HUES48 (cell line): ENCODE results near the gene RAB27A.
A peak's percentile ranks its signal among the peaks of the same experiment; 100 is the strongest.

Experiments
- H3K27ac ChIP-seq: one replicate; pipeline ENCODE4 v1.7.0; 2013; ENCODE audit warnings: low read depth, low read length, inconsistent platforms
- H3K27me3 ChIP-seq: 2 replicates; pipeline ENCODE4 v1.6.1; 2013; ENCODE audit warnings: mild to moderate bottlenecking, low read length; ENCODE audit not compliant: control insufficient read depth, insufficient read depth
- H3K36me3 ChIP-seq: 2 replicates; pipeline ENCODE4 v1.6.1; 2013; ENCODE audit warnings: low read length; ENCODE audit not compliant: control insufficient read depth, insufficient read depth
- H3K4me1 ChIP-seq: 2 replicates; pipeline ENCODE4 v1.6.1; 2013; ENCODE audit warnings: mild to moderate bottlenecking, low read length; ENCODE audit not compliant: control insufficient read depth, insufficient read depth
- H3K4me3 ChIP-seq: 2 replicates; pipeline ENCODE4 v1.5.1; 2013; ENCODE audit warnings: mild to moderate bottlenecking, low read depth, low read length
- H3K9ac ChIP-seq: 2 replicates; pipeline ENCODE4 v1.6.1; 2013; ENCODE audit warnings: mild to moderate bottlenecking, low read depth, low read length, moderate library complexity
- H3K9me3 ChIP-seq: 2 replicates; pipeline ENCODE4 v1.6.1; 2013; ENCODE audit warnings: low read length; ENCODE audit not compliant: control insufficient read depth, insufficient read depth

Gene RAB27A

DNA sequence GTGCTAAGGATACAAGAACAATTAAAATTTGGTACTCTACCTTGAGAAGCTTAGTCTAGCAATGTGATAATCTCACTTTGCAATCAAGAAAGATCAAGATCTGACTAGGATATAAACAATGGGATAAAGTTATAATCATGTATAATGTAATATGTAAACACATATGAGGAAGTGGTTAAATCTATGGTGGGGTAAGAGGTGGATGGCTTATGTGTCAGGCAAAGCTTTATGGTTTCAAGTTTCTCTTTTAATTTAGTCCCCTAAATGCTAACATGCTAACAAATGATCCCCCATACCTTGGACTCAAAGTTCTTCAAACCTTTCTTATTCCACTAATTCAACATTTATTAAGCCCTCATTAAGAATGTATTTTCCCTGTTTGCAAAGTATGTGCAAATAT is 95.4 kb downstream of the RAB27A start:
- Histone ChIP-seq H3K4me3 (peak overlapping the region; percentile 79; the same call in 1 of the 2 replicates), H3K9me3 (no peaks in the 10 kb centered on the region), H3K27ac (no peak overlapping the region), H3K9ac (no peak overlapping the region), H3K4me1 (peaks cover 12% of the 10 kb centered on the region; the same call in 1 of the 2 replicates), H3K27me3 (no peaks in the 10 kb centered on the region), H3K36me3 (peaks cover 57% of the 10 kb centered on the region)

DNA sequence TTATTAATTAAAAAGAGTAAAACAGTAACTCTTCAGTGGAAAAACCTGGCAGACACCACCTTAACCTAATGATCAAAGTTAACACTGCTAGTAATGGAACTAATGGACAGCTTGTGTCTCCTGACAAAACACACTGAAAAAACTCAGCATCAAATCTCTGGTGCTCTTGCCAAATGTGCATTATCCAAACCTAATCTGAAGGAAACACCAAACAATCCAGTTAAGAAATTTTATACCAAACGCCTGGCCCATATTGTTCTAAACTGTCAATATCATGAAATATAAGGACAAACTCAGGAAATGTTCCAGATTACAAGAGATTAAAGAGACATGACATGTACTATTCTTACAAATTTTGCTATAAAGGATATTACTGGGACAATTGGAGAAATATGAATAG is 103.3 kb downstream of the RAB27A start:
- H3K27ac ChIP-seq = no peak overlapping the region
- peaks cover 91% of the 10 kb centered on the region for H3K36me3 ChIP-seq
- no peak overlapping the region for H3K9ac ChIP-seq
- H3K9me3 ChIP-seq = no peaks in the 10 kb centered on the region
- no peaks in the 10 kb centered on the region for H3K27me3 ChIP-seq
- peaks cover 10% of the 10 kb centered on the region; the same call in 1 of the 2 replicates for H3K4me1 ChIP-seq
- no peak overlapping the region for H3K4me3 ChIP-seq

DNA sequence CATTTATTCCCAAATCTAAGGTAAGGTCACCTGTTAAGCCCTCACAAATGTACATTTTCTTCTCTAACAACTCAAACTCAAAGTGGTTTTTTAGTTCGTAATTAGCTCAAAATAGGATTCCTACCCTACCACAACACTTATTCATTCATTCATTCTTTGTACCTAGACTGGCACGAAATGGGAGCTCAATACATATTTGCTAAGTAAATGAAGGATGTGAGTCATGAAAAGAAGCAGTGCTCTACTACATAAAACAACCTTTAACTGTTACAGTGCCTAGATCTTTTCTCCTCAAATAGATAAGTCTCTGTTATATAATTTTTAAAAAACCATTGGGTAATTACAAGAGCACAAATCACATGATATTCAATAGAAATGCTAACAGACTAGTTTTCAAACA is 105.9 kb downstream of the RAB27A start:
- H3K27ac ChIP-seq = no peak overlapping the region
- H3K9ac ChIP-seq = no peak overlapping the region
- no peaks in the 10 kb centered on the region for H3K9me3 ChIP-seq
- H3K4me1 ChIP-seq = peaks cover 10% of the 10 kb centered on the region; the same call in 1 of the 2 replicates
- no peak overlapping the region for H3K4me3 ChIP-seq
- H3K27me3 ChIP-seq = no peaks in the 10 kb centered on the region
- H3K36me3 ChIP-seq = peaks cover 95% of the 10 kb centered on the region

DNA sequence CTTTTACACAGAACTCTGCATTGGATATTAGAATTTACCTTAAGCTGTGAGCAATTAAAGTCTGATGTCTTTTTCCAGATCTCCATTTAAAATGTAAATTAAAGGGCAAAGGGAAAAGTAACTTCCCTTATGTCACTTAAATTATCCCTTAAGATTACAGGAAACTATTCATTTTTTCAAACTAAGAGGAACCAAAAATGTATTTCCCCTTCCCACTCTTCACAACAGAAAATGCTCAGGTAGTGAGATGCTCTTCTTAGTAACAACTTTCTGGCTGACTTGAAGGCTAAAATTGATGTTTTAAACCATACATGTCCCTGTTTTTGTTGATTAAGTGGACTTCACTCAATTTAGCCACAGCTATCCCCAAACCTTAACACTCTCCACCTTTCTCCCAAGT is 110.5 kb downstream of the RAB27A start:
- Histone ChIP-seq H3K4me1 (no peaks in the 10 kb centered on the region), H3K4me3 (no peak overlapping the region), H3K27ac (no peak overlapping the region), H3K27me3 (no peaks in the 10 kb centered on the region), H3K9ac (no peak overlapping the region), H3K9me3 (no peaks in the 10 kb centered on the region), H3K36me3 (peaks cover 59% of the 10 kb centered on the region)

DNA sequence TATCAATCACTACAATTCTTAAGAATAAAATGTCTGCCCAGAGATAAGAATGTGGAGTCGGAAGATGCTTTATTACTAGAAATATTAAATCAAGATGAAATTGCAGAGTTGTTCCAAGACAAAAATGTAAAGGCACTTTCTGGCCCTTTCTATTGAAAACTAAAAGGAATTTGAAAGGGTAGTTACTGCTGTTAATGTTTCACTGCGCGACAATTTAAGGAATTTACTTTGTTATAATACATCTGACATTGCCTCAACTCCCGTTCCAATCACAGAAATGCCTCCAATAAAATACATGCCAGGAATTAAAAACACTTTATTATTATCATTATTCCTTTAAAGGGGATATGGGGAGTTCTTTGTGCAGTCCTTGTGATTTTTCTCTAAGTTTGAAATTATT is 119.3 kb downstream of the RAB27A start:
- Histone ChIP-seq H3K9ac (no peak overlapping the region), H3K9me3 (no peaks in the 10 kb centered on the region), H3K4me1 (no peaks in the 10 kb centered on the region), H3K27me3 (no peaks in the 10 kb centered on the region), H3K36me3 (no peaks in the 10 kb centered on the region), H3K27ac (no peak overlapping the region), H3K4me3 (no peak overlapping the region)

DNA sequence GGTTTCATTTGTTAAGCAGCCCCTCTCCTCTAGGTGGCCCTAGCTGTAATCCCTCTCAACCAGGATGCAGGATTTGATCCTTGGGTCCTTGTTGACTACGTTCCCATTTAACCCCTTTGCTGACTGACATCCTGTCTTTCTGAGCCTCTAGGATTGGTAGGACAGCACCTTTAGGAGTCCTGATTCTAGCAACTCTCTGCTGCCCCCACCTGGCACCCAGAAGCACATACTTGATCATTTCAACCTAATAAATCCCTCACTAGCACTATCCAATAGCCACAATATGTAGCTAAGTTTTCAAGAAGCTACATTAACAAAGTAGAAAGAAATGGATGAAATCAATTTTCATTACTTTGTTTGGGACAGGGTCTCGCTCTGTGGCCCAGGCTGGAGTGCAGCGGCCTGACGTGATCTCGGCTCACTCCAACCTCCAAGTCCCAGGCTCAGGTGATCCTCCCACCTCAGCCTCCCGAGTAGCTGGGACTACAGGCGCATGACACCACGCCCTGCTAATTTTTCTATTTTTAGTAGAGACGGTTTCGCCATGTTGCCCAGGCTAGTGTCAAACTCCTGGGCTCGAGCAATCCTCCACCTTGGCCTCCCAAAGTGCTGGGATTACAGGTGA is 121.2 kb downstream of the RAB27A start:
- no peaks in the 10 kb centered on the region for H3K36me3 ChIP-seq
- no peak overlapping the region for H3K9ac ChIP-seq
- no peaks in the 10 kb centered on the region for H3K9me3 ChIP-seq
- no peak overlapping the region for H3K27ac ChIP-seq
- H3K27me3 ChIP-seq = no peaks in the 10 kb centered on the region
- no peaks in the 10 kb centered on the region for H3K4me1 ChIP-seq
- H3K4me3 ChIP-seq = no peak overlapping the region

DNA sequence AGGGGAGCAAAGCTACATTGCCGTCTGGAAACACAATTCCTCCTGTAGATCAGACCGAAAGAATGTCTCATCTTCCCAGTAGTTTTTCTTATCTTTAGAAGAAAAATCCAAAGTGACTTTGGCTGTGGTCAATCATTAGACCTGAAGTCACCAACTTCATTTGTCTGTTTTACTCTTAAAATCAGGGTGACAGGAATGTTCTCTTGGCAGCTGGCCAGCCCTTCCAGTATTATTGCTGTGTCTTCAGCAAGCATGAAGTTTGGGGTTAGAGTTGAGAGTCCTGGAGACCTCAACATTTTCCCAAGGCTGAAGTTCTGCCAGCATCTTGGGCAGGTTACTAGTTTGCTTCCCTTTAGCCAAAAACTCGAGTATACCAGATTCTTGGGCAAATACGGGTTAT is 125.3 kb downstream of the RAB27A start:
- H3K9me3 ChIP-seq = no peaks in the 10 kb centered on the region

More for the DNA sequence above, 125.3 kb downstream of the RAB27A start:
- Histone ChIP-seq H3K36me3 (no peaks in the 10 kb centered on the region), H3K27me3 (no peaks in the 10 kb centered on the region), H3K4me1 (no peaks in the 10 kb centered on the region), H3K9ac (no peak overlapping the region), H3K4me3 (no peak overlapping the region), H3K27ac (no peak overlapping the region)
